GM21526 (cell line): ENCODE results near the gene RIC3.

Experiments
- ATAC-seq: cut with Tn5 transposase; IDR thresholded peaks from one replicate; pipeline ENCODE4 v1.9.1; 2021; ENCODE audit warnings: moderate library complexity; ENCODE audit not compliant: unreplicated experiment, low FRiP score

Gene RIC3

GRCh38 chr11:8168485-8169257, at the start of gene RIC3:
Gene RIC3 (minus strand): TSS chr11:8169025. CDS start chr11:8168989, 36 bp downstream.
- ATAC-seq: peak; percentile 69

- ATAC-seq: no peak
Measured at GRCh38 chr11:8218409-8218808, 49.6 kb upstream of the RIC3 start.

- ATAC-seq: no peak
Measured at GRCh38 chr11:8217926-8218325, 49.1 kb upstream of the RIC3 start.

- no peak for ATAC-seq
Measured at GRCh38 chr11:8217136-8217535, 48.3 kb upstream of the RIC3 start.

GRCh38 chr11:8213376-8213775, 44.6 kb upstream of the RIC3 start:
- no peak for ATAC-seq

GRCh38 chr11:8209208-8209807, 40.5 kb upstream of the RIC3 start:
- no peak for ATAC-seq

GRCh38 chr11:8207080-8208000, 38.5 kb upstream of the RIC3 start:
- no peak for ATAC-seq

- no peak for ATAC-seq
Measured at GRCh38 chr11:8206251-8207079, 37.6 kb upstream of the RIC3 start.

- no peak for ATAC-seq
Measured at GRCh38 chr11:8205566-8205965, 36.7 kb upstream of the RIC3 start.

GRCh38 chr11:8204596-8204995, 35.8 kb upstream of the RIC3 start:
- ATAC-seq: no peak

- ATAC-seq: no peak
Measured at GRCh38 chr11:8204025-8204424, 35.2 kb upstream of the RIC3 start.

GRCh38 chr11:8203414-8203715, 34.5 kb upstream of the RIC3 start:
- ATAC-seq: no peak

- no peak for ATAC-seq
Measured at GRCh38 chr11:8202516-8203413, 33.9 kb upstream of the RIC3 start.

GRCh38 chr11:8201644-8202365, 33.0 kb upstream of the RIC3 start:
- no peak for ATAC-seq

- ATAC-seq: no peak
Measured at GRCh38 chr11:8199676-8200075, 30.9 kb upstream of the RIC3 start.

GRCh38 chr11:8196749-8197148, 27.9 kb upstream of the RIC3 start:
- no peak for ATAC-seq

GRCh38 chr11:8194956-8195355, 26.1 kb upstream of the RIC3 start:
- no peak for ATAC-seq

GRCh38 chr11:8192896-8193209, 24.0 kb upstream of the RIC3 start:
- ATAC-seq: peak; percentile 30
